OCI-LY1 (cell line): ENCODE data around the gene SERPINE3.

ENCODE experiments used
- H2AFZ ChIP-seq: fragments of 200-600 bp; sonication (generic), shearing (Covaris generic); 2 replicates; pipeline ENCODE4 v1.6.0; 2014; ENCODE audit warnings: antibody characterized with exemption, mild to moderate bottlenecking, low read length
- H3F3A ChIP-seq: fragments of 200-600 bp; sonication (generic), shearing (Covaris generic); 2 replicates; pipeline ENCODE4 v1.6.0; 2014; ENCODE audit warnings: mild to moderate bottlenecking, antibody characterized with exemption, low read length, moderate library complexity; ENCODE audit not compliant: insufficient read depth
- H3K27ac ChIP-seq: fragments of 200-600 bp; sonication (generic); 2 replicates; pipeline ENCODE4 v1.5.1; 2014; ENCODE audit warnings: low read length, mixed run types, mild to moderate bottlenecking, low read depth; ENCODE audit not compliant: poor library complexity, severe bottlenecking
- H3K27me3 ChIP-seq: fragments of 200-600 bp; sonication (generic); 2 replicates; pipeline ENCODE4 v1.6.0; 2014; ENCODE audit warnings: antibody characterized with exemption, mild to moderate bottlenecking, low read length, moderate library complexity; ENCODE audit not compliant: insufficient read depth
- H3K36me3 ChIP-seq: fragments of 200-600 bp; sonication (generic); 2 replicates; pipeline ENCODE4 v1.6.1; 2014; ENCODE audit warnings: mild to moderate bottlenecking, antibody characterized with exemption, low read length, moderate library complexity, mixed read lengths; ENCODE audit not compliant: insufficient read depth
- H3K4me1 ChIP-seq: fragments of 200-600 bp; sonication (generic); 2 replicates; pipeline ENCODE4 v1.5.1; 2014; ENCODE audit warnings: mild to moderate bottlenecking, low read length, moderate library complexity; ENCODE audit not compliant: insufficient read depth, severe bottlenecking
- H3K4me2 ChIP-seq: fragments of 200-600 bp; sonication (generic), shearing (Covaris generic); 2 replicates; pipeline ENCODE4 v1.6.1; 2014; ENCODE audit warnings: low read length
- H3K4me3 ChIP-seq: fragments of 200-600 bp; sonication (generic); 2 replicates; pipeline ENCODE4 v1.5.1; 2014; ENCODE audit warnings: low read length, low read depth, mild to moderate bottlenecking, mixed read lengths; ENCODE audit not compliant: poor library complexity, severe bottlenecking
- H3K79me2 ChIP-seq: fragments of 200-600 bp; shearing (Covaris generic); 2 replicates; pipeline ENCODE4 v1.6.1; 2016; ENCODE audit warnings: mixed run types, low read length, mixed read lengths; ENCODE audit not compliant: insufficient read depth
- H3K9ac ChIP-seq: fragments of 200-600 bp; sonication (generic), shearing (Covaris generic); 2 replicates; pipeline ENCODE4 v1.6.1; 2014; ENCODE audit warnings: mild to moderate bottlenecking, low read length, mixed read lengths
- H3K9me2 ChIP-seq: fragments of 200-600 bp; sonication (generic), shearing (Covaris generic); 2 replicates; pipeline ENCODE4 v1.6.1; 2014; ENCODE audit warnings: low read depth, mild to moderate bottlenecking, low read length, mixed read lengths
- H3K9me3 ChIP-seq: fragments of 200-600 bp; shearing (Covaris generic); 2 replicates; pipeline ENCODE4 v1.6.1; 2014; ENCODE audit warnings: low read length, mixed read lengths
- H4K20me1 ChIP-seq: fragments of 200-600 bp; sonication (generic), shearing (Covaris generic); 2 replicates; pipeline ENCODE4 v1.6.0; 2016; ENCODE audit warnings: mild to moderate bottlenecking, low read length; ENCODE audit not compliant: insufficient read depth
- EZH2 ChIP-seq: fragments of 200-600 bp; sonication (generic), shearing (Covaris generic); IDR thresholded peaks from 2 replicates; pipeline ENCODE4 v1.8.0; 2017; ENCODE audit warnings: borderline replicate concordance, mixed run types, mild to moderate bottlenecking, antibody characterized with exemption, low read length, moderate library complexity, mixed read lengths
- TF ChIP-seq, protein P1 (sequence below): fragments of 200-600 bp; sonication (generic), shearing (Covaris generic); IDR thresholded peaks from 2 replicates; pipeline ENCODE4 v1.5.1; 2017; ENCODE audit warnings: mild to moderate bottlenecking, antibody characterized with exemption, low read length, moderate library complexity, mixed read lengths

Gene SERPINE3

DNA sequence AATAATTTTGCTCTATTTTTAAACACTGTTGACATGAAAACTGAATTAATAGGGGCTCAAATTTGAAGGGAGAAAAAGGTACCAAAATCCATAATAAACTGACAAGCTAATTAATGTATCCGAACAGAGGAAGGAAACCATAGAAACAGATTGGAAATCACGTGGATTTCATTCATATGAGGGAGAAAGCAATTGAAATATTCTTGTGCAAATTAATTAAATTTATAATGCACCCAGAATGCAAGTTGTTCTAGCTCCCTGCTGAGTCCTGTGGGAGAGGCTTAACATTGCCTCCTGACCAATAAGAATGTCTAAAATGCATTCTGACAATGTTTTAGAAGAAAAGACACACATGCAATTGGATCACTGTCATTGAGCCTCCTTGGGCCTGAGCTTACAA is 17.7 kb upstream of the SERPINE3 start:
- H3K9ac ChIP-seq, result no peak overlapping the region
- no peak overlapping the region for H2AFZ ChIP-seq
- no peak overlapping the region for H3K4me2 ChIP-seq
- H3K9me3 ChIP-seq, result no peaks in the 10 kb centered on the region
- H3K27me3 ChIP-seq, result no peaks in the 10 kb centered on the region
- TF ChIP-seq, protein P1, sequence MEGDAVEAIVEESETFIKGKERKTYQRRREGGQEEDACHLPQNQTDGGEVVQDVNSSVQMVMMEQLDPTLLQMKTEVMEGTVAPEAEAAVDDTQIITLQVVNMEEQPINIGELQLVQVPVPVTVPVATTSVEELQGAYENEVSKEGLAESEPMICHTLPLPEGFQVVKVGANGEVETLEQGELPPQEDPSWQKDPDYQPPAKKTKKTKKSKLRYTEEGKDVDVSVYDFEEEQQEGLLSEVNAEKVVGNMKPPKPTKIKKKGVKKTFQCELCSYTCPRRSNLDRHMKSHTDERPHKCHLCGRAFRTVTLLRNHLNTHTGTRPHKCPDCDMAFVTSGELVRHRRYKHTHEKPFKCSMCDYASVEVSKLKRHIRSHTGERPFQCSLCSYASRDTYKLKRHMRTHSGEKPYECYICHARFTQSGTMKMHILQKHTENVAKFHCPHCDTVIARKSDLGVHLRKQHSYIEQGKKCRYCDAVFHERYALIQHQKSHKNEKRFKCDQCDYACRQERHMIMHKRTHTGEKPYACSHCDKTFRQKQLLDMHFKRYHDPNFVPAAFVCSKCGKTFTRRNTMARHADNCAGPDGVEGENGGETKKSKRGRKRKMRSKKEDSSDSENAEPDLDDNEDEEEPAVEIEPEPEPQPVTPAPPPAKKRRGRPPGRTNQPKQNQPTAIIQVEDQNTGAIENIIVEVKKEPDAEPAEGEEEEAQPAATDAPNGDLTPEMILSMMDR, result no peak
- no peak for TF ChIP-seq EZH2
- H3K36me3 ChIP-seq, result no peaks in the 10 kb centered on the region
- no peak overlapping the region for H3K4me3 ChIP-seq
- no peaks in the 10 kb centered on the region for H4K20me1 ChIP-seq
- H3K4me1 ChIP-seq, result peaks cover 7% of the 10 kb centered on the region
- H3K79me2 ChIP-seq, result no peaks in the 10 kb centered on the region
- no peaks in the 10 kb centered on the region for H3K9me2 ChIP-seq
- no peaks in the 10 kb centered on the region for H3F3A ChIP-seq
- H3K27ac ChIP-seq, result no peak overlapping the region

DNA sequence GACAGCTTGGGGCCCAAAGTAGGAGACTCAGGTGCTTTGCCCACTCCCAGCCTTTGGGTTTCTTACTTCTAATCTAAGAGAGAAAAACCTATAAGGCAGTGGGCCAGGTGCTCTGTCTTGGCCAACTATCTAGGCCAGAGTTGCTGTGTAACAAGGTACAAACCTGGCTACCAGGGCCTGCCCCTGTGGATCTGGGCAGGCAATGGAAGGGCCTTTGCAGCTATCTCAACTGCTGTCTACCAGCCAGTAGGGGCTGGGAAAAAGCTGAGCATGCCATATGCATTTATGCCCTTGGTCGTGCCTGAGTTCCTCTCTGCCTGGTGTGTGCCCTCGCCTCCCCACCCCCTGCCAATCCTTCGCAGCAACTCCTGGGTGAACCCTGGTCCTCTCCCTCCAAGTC is 16.7 kb upstream of the SERPINE3 start:
- Histone ChIP-seq H3K27me3 (no peaks in the 10 kb centered on the region), H3K36me3 (no peaks in the 10 kb centered on the region), H3K27ac (no peak overlapping the region), H3K9ac (no peak overlapping the region), H3K9me3 (no peaks in the 10 kb centered on the region), H3F3A (no peaks in the 10 kb centered on the region), H3K9me2 (no peaks in the 10 kb centered on the region), H2AFZ (no peak overlapping the region), H3K4me3 (no peak overlapping the region), H3K79me2 (no peaks in the 10 kb centered on the region), H3K4me2 (no peak overlapping the region), H3K4me1 (peaks cover 7% of the 10 kb centered on the region), H4K20me1 (no peaks in the 10 kb centered on the region)
- TF ChIP-seq, protein P1, result no peak
- TF ChIP-seq EZH2, result no peak

DNA sequence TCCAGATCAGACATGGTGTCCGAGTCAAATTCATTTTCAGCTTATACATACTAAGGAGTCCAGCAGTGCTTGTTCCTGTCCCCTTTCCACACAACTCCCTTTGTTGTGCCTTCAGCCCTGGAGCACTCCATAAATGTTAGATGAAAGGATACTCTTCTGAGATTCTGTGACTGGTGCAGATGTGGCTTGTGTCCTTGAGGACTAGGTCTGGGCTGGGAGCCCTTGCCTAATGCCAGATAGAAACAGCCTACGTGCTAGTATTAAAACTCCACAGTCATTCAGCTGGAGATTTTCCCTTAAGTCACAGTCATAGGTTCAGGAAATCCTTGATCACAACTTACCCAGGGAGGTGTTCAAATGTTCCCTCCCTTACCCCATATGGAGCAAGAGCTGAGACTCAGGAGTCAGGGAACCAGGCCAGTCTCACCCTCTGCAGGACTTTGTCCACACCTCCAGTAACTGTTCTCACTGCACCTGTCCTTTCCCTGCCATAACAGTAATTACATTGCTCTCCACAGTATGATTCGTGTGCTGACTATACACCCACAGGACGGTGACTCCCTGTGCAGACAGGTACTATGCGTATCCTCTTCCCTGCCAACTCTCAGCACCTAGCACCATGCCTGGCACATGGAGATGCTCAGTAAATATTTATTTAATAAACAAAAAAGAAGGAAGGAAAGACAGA is 15.5 kb upstream of the SERPINE3 start:
- Histone ChIP-seq H3K9ac (no peak overlapping the region), H3K4me3 (no peak overlapping the region), H4K20me1 (no peaks in the 10 kb centered on the region), H3K27ac (no peak overlapping the region), H3K27me3 (no peaks in the 10 kb centered on the region), H3K36me3 (no peaks in the 10 kb centered on the region), H3K9me3 (no peaks in the 10 kb centered on the region), H2AFZ (no peak overlapping the region), H3F3A (no peaks in the 10 kb centered on the region), H3K79me2 (no peaks in the 10 kb centered on the region), H3K4me1 (peaks cover 7% of the 10 kb centered on the region), H3K9me2 (no peaks in the 10 kb centered on the region), H3K4me2 (no peak overlapping the region)
- TF ChIP-seq, protein P1, result no peak
- no peak for TF ChIP-seq EZH2
